GM12878 (cell line): Measurements from ENCODE around the gene CBFB. TPM values are rescaled to one million over a fixed set of nuclear protein-coding genes. Genes with fewer than 3 reads are reported as not detected.
A peak's percentile ranks its signal among the peaks of the same experiment; 100 is the strongest.

ENCODE experiments used
- ATAC-seq: fragments of 200-7000 bp; cut with Tn5 transposase; 3 replicates; pipeline ENCODE4 v1.9.1; 2020; ENCODE audit warnings: mild to moderate bottlenecking, moderate library complexity
- BruUV-seq: library from RNA; stranded (reverse); fragments of 400-500 nt; replicated peaks from 2 replicates; lab custom pipeline; 2021; lab: Mats Ljungman, UMichigan
- CTCF ChIA-PET: fragments of 300-600 bp; sonication (Branson Sonifier 250); formaldehyde crosslinking; extraction: SDS; loops from one replicate; lab custom pipeline; 2021; ENCODE audit warnings: inconsistent platforms; lab: Yijun Ruan, JAX
- POLR2A ChIA-PET: fragments of 350-600 bp; formaldehyde crosslinking; extraction: SDS; loops from one replicate; lab custom pipeline; 2021; ENCODE audit warnings: inconsistent platforms; lab: Charles Lee
- RAD21 ChIA-PET: fragments of 300-600 bp; sonication (Branson Sonifier 250); formaldehyde crosslinking; loops from one replicate; lab custom pipeline; 2023; ENCODE audit warnings: antibody characterized with exemption; ENCODE audit not compliant: unreplicated experiment; lab: Charles Lee
- SMC1A ChIA-PET: fragments of 300-600 bp; sonication (Branson Sonifier 250); formaldehyde crosslinking; loops from one replicate; lab custom pipeline; 2023; ENCODE audit not compliant: unreplicated experiment, uncharacterized antibody; lab: Charles Lee
- DNase-seq: peaks from one replicate; pipeline ENCODE4 v3.0.0-alpha.2; 2011; ENCODE audit warnings: low read depth, low spot score
- FAIRE-seq: peaks from 3 replicates; lab custom pipeline; 2011; peaks lifted over from hg19 to GRCh38; lab: Jason Lieb, UNC
- H2AFZ ChIP-seq: 2 replicates; pipeline ENCODE4 v1.6.0; 2011; ENCODE audit warnings: low read depth, low read length, control low read depth; ENCODE audit not compliant: control insufficient read depth
- H3K27ac ChIP-seq: 2 replicates; pipeline ENCODE4 v1.5.1; 2011; ENCODE audit warnings: control low read depth; ENCODE audit not compliant: control insufficient read depth, insufficient read depth
- H3K27me3 ChIP-seq, 2 experiments: replicated peaks in 1 of 2; 2 replicates each; pipeline versions ENCODE4 v1.6.0 to v1.6.1; 2011; ENCODE audit warnings: low read length in 1 of 2; ENCODE audit not compliant: control insufficient read depth in 2 of 2, insufficient read depth in 2 of 2
- H3K36me3 ChIP-seq, 2 experiments: 2 replicates each; pipeline ENCODE4 v1.5.1; 2011; ENCODE audit warnings: low read length in 1 of 2; ENCODE audit not compliant: control insufficient read depth in 2 of 2, insufficient read depth in 2 of 2
- H3K4me1 ChIP-seq: 2 replicates; pipeline ENCODE4 v1.6.1; 2011; ENCODE audit warnings: mild to moderate bottlenecking, low read length, moderate library complexity, mixed read lengths; ENCODE audit not compliant: control insufficient read depth, insufficient read depth
- H3K4me2 ChIP-seq: 2 replicates; pipeline ENCODE4 v1.6.0; 2011; ENCODE audit warnings: control low read depth; ENCODE audit not compliant: control insufficient read depth, insufficient read depth
- H3K4me3 ChIP-seq: fragments of 200-600 bp; sonication (generic); 2 replicates; pipeline ENCODE4 v1.5.1; 2016
- H3K79me2 ChIP-seq: 2 replicates; pipeline ENCODE4 v1.6.0; 2011; ENCODE audit warnings: low read length; ENCODE audit not compliant: control insufficient read depth, insufficient read depth
- H3K9ac ChIP-seq: 2 replicates; pipeline ENCODE4 v1.8.0; 2011; ENCODE audit warnings: low read length, control low read depth, mixed read lengths; ENCODE audit not compliant: control insufficient read depth, insufficient read depth
- H3K9me3 ChIP-seq: replicated peaks from 3 replicates; pipeline ENCODE4 v1.5.1; 2011; ENCODE audit warnings: mild to moderate bottlenecking, low read length; ENCODE audit not compliant: control insufficient read depth, insufficient read depth
- H4K20me1 ChIP-seq: 2 replicates; pipeline ENCODE4 v1.6.0; 2011; ENCODE audit not compliant: control insufficient read depth, insufficient read depth
- RAD51 ChIP-seq: fragments of 450-650 bp; IDR thresholded peaks from 2 replicates; pipeline ENCODE4 v1.6.1; 2016; ENCODE audit warnings: moderate library complexity, mild to moderate bottlenecking, inconsistent platforms
- RUNX3 ChIP-seq: IDR thresholded peaks from 2 replicates; pipeline ENCODE4 v1.6.1; 2012; ENCODE audit warnings: low read length, inconsistent platforms
- WGBS: methylation state at CpG from one replicate; pipeline ENCODE4 v1.1.6; 2016; ENCODE audit warnings: low lambda C conversion rate; ENCODE audit not compliant: insufficient replicate concordance, insufficient coverage; ENCODE audit errors: missing lambda C conversion rate; 5-methylcytosine and 5-hydroxymethylcytosine counted together
- in situ Hi-C: fragments of 300-500 bp; cut with MboI; formaldehyde crosslinking; loops from 9 replicates; pipeline ENCODE4 v1.14.3; 2018; ENCODE audit warnings: mixed read lengths
- intact Hi-C: fragments of 100-400 bp; cut with micrococcal nuclease; formaldehyde crosslinking; loops from one replicate; pipeline ENCODE4 v1.14.2; 2022; ENCODE audit not compliant: unreplicated experiment
- polyA plus RNA-seq, 11 experiments: library from polyadenylated mRNA; depleted of rRNA in 4 of 11; unstranded in 6 of 11; stranded (reverse) in 5 of 11; fragments of >200 nt; fragmentation: Nextera tagmentation in 4 of 11; fragmentation: Illumina TruSeq in 1 of 11; extraction: Ambion mirVana in 4 of 11; extraction: Trizol in 1 of 11; gene quantifications; 1 replicate in 1 of 11; 2 replicates in 10 of 11; pipeline versions ENCODE4 v1.2.1 to v1.2.3, GENCODE V29; 2011 to 2016; ENCODE audit warnings: inconsistent platforms in 2 of 11, missing spikeins in 2 of 11, low read depth in 1 of 11
- total RNA-seq, 4 experiments: library from RNA; depleted of rRNA in 3 of 4; stranded (reverse); fragments of >200 nt in 3 of 4; fragmentation: Illumina TruSeq in 1 of 4; extraction: Trizol in 1 of 4; gene quantifications; 2 replicates each; pipeline versions ENCODE4 v1.2.1 to v1.2.3, GENCODE V29; 2013 to 2021
- TF ChIP-seq, protein P1 (sequence below), 3 experiments: IDR thresholded peaks in 2 of 3; conservative IDR thresholded peaks in 1 of 3; 2 replicates each; pipeline ENCODE4 v1.5.1; 2011; ENCODE audit warnings: low read depth in 3 of 3, low read length in 3 of 3, mild to moderate bottlenecking in 3 of 3, control low read depth in 2 of 3, moderate library complexity in 2 of 3, inconsistent platforms in 1 of 3, mixed read lengths in 1 of 3; ENCODE audit not compliant: control insufficient read depth in 2 of 3, insufficient read depth in 1 of 3; ENCODE audit errors: extremely low read depth in 1 of 3

CBFB gene
- total and polyA plus RNA-seq, 10 of the 15 experiments (the other 5 are each of a cell fraction or from before 2014, with no cell fraction given): 25.3 to 83.8 (median 65.7) TPM

DNA sequence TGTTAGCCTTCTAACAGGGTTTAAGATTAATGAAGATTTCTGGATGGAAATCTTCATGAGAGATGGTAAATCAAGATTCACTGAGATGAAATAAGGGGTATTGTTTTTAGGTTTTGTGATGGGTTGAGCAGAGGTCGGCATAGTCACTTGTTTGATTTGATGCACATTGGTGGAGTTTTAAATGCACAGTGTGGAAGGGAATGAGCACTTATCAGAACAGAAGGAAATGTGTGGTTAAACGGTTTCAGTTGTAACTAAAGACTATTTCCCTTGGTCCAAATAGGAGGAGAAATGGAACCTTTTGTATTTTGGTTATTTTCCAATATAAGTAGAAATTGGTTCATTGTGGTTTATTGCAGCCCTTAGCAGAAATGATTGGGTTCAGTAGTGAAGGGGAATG is 34.1 kb downstream of the CBFB start:
- intact Hi-C loops: no loop called here
- CTCF ChIA-PET: interaction anchor here (0.8 to 1.6 kb wide), 4 partner anchors 10 to 37 kb away, joined by 3 to 7 read pairs (median 4); no protein-coding TSS in a partner anchor
- TF ChIP-seq RUNX3 (peak; percentile 59), RAD51 (0 out of 2 replicates have a peak, but pooled peaks have one; percentile 7)
- TF ChIP-seq, protein P1, sequence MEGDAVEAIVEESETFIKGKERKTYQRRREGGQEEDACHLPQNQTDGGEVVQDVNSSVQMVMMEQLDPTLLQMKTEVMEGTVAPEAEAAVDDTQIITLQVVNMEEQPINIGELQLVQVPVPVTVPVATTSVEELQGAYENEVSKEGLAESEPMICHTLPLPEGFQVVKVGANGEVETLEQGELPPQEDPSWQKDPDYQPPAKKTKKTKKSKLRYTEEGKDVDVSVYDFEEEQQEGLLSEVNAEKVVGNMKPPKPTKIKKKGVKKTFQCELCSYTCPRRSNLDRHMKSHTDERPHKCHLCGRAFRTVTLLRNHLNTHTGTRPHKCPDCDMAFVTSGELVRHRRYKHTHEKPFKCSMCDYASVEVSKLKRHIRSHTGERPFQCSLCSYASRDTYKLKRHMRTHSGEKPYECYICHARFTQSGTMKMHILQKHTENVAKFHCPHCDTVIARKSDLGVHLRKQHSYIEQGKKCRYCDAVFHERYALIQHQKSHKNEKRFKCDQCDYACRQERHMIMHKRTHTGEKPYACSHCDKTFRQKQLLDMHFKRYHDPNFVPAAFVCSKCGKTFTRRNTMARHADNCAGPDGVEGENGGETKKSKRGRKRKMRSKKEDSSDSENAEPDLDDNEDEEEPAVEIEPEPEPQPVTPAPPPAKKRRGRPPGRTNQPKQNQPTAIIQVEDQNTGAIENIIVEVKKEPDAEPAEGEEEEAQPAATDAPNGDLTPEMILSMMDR (IDR thresholded peaks at IDR 0.05 in 2 of 3, conservative IDR thresholded peaks at IDR 0.05 in 1 of 3; ENCODE audit: control insufficient read depth in 2 of 3, extremely low read depth in 1 of 3, insufficient read depth in 1 of 3, low read depth in 3 of 3, low read length in 3 of 3): no peak
- Histone ChIP-seq H3K36me3 (peaks cover 8 to 19% of the 10 kb centered on the region in 2 experiments), H3K27ac (peak overlapping the region; percentile 76), H3K4me2 (peak overlapping the region; percentile 84), H3K4me1 (peaks cover 16% of the 10 kb centered on the region), H3K79me2 (peaks cover 44% of the 10 kb centered on the region), H3K27me3 (no peaks in the 10 kb centered on the region), H3K9ac (no peak overlapping the region), H2AFZ (no peak overlapping the region), H3K9me3 (peaks cover 2% of the 10 kb centered on the region; the same call in 1 of the 3 replicates), H4K20me1 (no peaks in the 10 kb centered on the region), H3K4me3 (no peak overlapping the region)
- FAIRE-seq (peak; percentile 89), ATAC-seq (peak; percentile 72), DNase-seq (no peak)
- no TSS peak for BruUV-seq
- 0% methylated on average over 2 of the region's 2 CpGs for WGBS
- SMC1A ChIA-PET: interaction anchor here (0.6 to 2.1 kb wide), 6 partner anchors 12 to 540 kb away, joined by 3 to 9 read pairs (median 4); no protein-coding TSS in a partner anchor
- in situ Hi-C loops: no loop called here
- POLR2A ChIA-PET: no interaction called here
- RAD21 ChIA-PET: no interaction called here
